HG03378 (cell line): ENCODE measurements around the gene SLC1A5.

ENCODE experiments used
- ATAC-seq: cut with Tn5 transposase; IDR thresholded peaks from one replicate; pipeline ENCODE4 v1.9.1; 2021; ENCODE audit warnings: mild to moderate bottlenecking, moderate library complexity; ENCODE audit not compliant: unreplicated experiment

Gene SLC1A5

GRCh38 chr19:46745030-46745429 is 43.4 kb downstream of the SLC1A5 start:
- no peak for ATAC-seq

DNA sequence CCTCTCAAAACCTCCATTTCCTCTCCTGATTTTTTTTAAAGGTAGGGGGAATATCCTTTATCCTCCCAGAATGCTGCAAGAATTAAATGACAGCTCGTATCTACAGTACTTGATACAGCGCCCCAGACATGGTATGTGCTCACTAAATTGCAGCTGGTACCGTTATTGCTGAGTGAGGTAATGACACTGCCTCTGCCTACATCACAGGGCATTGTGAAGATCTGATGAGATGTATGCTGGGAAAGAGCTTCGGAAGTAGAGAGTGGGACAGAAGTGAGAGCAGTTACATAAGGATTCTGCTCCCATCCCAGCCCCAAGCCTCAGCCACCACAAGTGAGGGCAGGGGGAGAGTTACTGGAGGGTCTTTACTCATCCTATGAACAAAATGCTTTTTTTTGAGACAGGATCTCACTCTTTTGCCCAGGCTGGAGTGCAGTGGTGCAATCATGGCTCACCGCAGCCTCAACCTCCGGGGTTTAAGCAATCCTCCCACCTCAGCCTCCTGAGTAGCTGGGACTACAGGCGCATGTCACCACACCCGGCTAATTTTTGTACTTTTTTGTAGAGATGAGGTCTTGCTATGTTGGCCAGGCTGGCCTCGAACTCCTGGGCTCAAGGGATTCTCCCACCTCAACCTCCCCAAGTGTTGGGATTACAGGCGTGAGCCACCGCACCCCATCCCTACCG is 44.2 kb downstream of the SLC1A5 start:
- ATAC-seq, result no peak

DNA sequence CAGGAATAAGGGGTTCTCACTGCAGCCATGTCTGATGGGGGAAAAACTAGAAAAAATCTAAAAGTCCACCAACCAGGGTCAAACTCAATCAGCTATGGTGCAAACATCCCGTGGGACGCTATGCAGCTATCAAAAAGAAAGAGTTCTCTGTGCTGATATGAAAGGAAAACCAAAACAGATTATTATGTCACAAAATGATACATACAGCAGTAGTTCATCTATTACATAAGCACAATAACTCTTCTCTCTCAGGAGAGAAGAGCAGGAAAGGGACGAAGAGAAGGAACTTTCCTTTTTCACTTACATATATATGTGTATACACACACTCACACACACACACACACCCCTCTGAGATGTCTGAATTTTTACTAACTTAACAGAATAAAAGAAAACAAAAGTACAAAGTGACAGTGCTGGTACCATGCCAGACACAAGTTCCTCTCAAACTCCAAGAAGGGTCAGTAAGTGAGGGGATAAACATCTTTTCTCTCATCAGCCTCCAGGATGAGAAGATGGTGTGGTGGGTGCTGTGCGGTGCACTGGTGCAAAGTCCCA is 45.4 kb downstream of the SLC1A5 start:
- ATAC-seq, result no peak

GRCh38 chr19:46741447-46741846 is 46.9 kb downstream of the SLC1A5 start:
- ATAC-seq, result no peak

DNA sequence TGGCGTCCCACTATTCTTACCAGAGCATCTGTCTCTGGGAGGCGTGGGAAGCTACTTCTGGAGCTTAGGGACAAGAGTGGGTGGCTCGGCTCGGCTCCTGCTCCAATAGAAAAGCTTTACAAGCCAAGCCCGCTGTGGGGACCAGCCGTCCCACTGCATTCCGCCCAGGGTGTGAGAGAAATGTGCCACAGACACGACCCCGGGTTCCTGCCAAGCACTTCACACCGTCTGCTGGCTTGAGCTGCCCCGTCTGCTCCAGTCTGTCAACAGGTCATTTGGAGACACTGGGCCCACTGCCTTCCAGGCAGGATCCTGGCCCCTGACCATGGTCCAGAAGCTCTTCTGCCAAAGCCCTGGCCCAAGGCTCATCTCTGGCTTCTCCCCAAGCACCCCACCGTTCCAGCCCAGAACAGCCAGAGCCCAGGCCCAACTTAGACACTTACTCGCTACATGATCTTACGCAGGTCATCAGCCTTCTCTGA is 49.1 kb downstream of the SLC1A5 start:
- ATAC-seq, result no peak

DNA sequence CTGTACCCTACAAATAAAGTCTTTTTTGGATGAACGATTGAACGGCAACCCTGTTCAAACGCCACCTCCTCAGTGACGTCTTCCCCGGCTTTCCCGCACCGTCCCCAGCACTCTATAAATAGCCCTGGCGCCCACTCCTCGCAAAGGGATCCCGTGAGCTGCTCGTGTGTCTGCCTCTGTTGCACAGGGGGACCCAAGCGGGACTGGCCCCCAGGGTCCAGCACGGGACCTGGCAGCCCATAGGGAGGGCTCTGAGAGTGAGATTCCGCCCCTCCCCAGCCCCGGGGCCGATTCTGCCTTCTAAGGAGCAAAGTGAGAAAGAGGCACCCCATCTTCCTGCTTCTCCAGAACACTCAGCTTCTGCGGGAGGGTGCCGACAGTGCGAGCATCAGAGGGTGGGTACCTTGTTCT is 50.6 kb downstream of the SLC1A5 start:
- ATAC-seq, result no peak

DNA sequence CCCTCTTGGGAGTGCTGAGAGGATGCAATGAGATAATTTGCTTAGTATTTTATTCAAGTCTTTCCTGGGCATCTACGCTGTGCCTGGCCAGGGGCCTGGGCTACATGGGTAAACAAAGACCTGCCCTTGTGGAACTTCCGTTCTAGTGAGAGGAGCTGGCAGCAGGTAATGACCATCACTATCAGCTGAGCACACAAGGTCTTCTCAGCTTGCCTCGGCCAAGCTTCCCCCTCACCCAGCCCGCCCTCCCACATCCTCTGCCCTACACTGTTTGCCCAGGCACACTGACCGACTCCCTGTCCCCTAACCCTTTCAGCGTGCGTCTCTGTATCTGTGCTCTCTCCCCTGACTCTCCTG is 51.1 kb downstream of the SLC1A5 start:
- no peak for ATAC-seq

DNA sequence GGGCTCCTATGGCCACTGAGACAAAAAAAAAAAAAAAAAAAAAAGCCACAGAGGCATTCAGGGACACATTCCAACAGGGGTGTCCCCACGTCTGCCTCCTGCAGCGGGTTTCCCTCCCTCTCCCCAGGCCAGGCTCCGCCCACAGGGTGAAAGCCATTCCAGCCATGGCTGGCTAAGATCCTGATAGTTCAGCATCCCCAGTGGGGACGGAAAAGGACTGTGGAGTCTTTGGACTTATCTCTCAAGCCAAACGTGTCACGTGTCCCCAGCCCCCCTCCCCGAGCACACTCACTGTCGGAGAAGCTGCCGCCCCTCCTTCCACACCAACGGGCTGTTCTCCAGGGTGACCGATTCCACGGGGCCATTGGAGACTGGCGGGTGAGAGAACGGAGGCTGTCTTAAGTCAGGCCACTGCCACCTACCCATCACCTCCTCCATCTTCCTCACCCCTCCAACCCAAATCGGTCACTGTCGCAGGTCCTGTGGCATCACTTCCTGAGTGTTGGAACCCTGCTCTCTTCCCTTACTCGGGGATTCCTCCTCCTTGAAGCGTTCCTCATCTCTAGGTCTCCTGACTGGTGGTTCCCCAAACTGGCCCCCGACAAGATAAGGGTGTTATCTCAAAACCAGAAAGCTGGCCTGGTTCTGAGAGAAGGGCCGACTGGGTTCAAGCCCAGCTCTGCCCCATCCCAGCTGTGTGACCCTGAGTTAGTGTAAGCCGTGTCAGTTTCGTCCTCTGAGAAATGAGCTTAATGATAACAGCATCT is 51.7 kb downstream of the SLC1A5 start:
- no peak for ATAC-seq

GRCh38 chr19:46733690-46734292 is 54.6 kb downstream of the SLC1A5 start:
- ATAC-seq, result no peak

DNA sequence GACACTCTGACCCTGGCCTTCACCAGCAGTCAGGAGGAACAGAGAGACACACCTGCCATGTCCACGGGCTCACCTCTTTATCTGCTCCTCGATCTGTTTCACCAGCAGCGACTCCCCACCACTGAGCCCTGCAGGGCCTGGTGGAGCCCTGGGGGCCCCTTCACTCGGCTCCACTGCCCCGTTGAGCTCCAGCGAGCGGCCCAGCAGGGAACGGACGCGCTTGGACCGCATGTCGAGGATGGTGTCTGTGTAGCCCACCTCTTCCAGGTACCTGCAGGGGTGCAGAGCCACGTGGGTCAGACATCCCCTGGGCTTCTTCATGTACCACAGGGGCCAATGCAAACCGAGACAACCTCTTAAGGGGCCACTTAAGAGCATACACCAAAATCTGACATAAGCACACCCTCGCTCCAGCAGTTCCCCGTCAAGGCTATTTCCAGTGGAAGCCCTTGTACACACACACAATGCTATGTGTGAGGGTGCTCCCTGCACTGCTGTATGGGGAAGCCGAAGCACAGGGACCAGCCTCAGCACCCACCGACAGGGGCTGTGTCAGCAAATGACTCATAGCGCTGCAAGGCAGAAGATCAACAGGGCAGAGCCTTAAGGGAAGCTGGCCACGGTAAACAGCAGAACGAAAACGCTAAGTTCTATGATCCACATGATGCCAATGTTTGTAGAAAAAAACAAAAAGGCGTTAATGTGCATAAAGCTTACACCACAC is 55.3 kb downstream of the SLC1A5 start:
- ATAC-seq, result no peak

- no peak for ATAC-seq
Observed at GRCh38 chr19:46732172-46732938, 56.0 kb downstream of the SLC1A5 start.

- no peak for ATAC-seq
Observed at GRCh38 chr19:46731584-46731983, 56.8 kb downstream of the SLC1A5 start.

DNA sequence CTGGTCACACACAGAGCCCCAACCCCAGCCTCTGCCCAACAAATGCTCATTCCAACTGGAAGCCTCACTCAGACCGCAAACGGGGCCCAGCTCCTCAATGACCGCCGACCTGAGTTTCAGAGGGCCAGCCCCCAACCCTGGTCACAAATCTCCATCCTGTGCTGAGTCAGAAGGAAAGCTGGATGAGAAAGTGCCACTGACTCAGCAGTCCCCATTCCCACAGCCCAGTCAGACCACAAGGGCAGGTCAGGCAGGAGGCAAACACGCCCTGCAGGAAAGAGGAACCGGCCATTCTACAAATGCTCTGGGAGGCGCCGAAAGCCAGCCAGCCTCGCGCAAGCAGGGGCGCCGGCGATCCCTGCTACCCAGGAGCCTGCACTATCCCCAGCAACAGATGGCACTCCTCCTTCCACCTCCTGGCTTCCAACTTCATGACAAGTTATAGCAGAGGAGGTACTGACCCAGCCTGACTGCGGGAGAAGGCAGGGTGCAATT is 57.3 kb downstream of the SLC1A5 start:
- ATAC-seq, result no peak

DNA sequence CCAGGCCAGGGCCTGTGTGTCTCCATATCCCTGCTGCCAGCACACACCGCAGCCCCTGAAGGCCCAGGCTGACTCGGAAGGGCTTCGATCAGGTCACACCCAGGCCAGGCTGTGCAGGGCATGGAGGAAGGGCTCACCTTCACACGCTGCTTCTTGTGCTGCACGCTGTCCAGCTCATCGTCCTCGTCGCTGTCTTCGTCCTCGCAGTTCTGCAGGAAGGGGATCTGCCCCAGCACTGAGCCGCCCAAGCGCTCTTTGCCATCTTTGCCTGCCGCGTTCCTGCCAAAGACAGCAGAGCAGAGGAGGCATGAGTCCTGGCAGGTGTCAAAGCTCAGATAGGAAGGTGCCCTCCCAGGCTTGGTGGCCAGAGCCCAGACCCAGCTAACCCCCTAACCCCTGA is 57.8 kb downstream of the SLC1A5 start:
- no peak for ATAC-seq

DNA sequence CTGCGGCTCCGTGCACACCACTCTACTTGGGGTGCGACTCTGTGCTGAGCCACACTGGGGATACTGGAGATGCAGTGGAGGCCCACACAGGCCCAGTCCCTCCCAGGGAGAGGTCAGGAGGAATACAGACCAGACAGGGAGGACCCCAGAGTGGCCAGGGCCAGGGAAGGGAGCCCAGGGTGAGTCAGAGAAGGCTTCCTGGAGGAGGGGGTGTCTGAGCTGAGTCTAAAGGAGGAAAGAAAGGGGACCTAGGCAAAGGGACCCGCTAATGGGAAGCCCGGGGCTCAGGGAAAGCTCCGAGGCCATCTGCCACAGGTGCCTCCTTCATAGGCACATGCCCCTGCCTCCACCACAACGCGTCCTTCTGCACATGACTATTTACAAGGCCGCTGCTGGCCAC is 58.2 kb downstream of the SLC1A5 start:
- ATAC-seq, result no peak

DNA sequence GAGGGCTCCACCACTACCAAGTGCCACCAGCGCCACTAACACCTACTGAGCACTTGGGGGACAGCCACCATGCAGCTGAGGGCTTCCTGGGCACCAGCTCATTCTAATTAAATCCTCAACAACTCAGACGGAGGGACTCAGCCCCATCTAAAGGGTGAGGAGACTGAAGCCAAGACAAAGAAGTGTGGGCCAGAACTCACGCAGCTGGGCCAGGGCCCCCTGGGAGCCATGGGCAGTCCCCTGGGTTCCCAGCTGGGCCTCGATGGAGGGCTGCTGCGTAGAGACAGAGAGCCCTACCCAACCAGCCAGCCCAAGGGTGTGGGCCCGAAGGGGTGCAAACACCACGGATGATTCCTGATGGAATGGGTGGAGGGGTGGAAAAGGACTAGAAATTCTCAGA is 58.7 kb downstream of the SLC1A5 start:
- no peak for ATAC-seq

GRCh38 chr19:46728693-46729339 is 59.6 kb downstream of the SLC1A5 start:
- ATAC-seq, result no peak

- ATAC-seq, result no peak
Observed at GRCh38 chr19:46728208-46728607, 60.2 kb downstream of the SLC1A5 start.

- ATAC-seq, result no peak
Observed at GRCh38 chr19:46727757-46728156, 60.6 kb downstream of the SLC1A5 start.
